Subcutaneous abdominal adipose tissue (tissue), 5 donors: ENCODE results near the gene ABCB11.

Experiments
- H3K27ac ChIP-seq: one replicate; pipeline ENCODE4 v1.7.0; 2013; ENCODE audit warnings: low read depth, mild to moderate bottlenecking, inconsistent platforms, low read length, moderate library complexity
- H3K27me3 ChIP-seq, 5 donors: one replicate each; pipeline ENCODE4 v1.7.0; 2013; ENCODE audit warnings: low read length in 5 of 5, inconsistent platforms in 1 of 5; ENCODE audit not compliant: control insufficient read depth in 5 of 5, insufficient read depth in 4 of 5
- H3K36me3 ChIP-seq, 5 donors: one replicate each; pipeline ENCODE4 v1.7.0; 2013; ENCODE audit warnings: low read length in 5 of 5; ENCODE audit not compliant: control insufficient read depth in 5 of 5, insufficient read depth in 5 of 5
- H3K4me1 ChIP-seq, 5 donors: one replicate each; pipeline ENCODE4 v1.7.0; 2013; ENCODE audit warnings: low read length in 5 of 5, mild to moderate bottlenecking in 3 of 5, moderate library complexity in 1 of 5; ENCODE audit not compliant: control insufficient read depth in 5 of 5, insufficient read depth in 5 of 5
- H3K4me3 ChIP-seq, 5 donors: one replicate each; pipeline ENCODE4 v1.7.0; 2013; ENCODE audit warnings: low read length in 5 of 5, low read depth in 1 of 5
- H3K9ac ChIP-seq, 5 donors: one replicate each; pipeline ENCODE4 v1.7.0; 2013; ENCODE audit warnings: low read length in 5 of 5, mild to moderate bottlenecking in 4 of 5, moderate library complexity in 3 of 5
- H3K9me3 ChIP-seq, 5 donors: one replicate each; pipeline ENCODE4 v1.7.0; 2013; ENCODE audit warnings: low read length in 5 of 5; ENCODE audit not compliant: control insufficient read depth in 5 of 5
- donor health status: healthy.
- donor health status: healthy.
- donor health status: healthy.
- donor health status: healthy.
- donor health status: healthy.

ABCB11 gene

DNA sequence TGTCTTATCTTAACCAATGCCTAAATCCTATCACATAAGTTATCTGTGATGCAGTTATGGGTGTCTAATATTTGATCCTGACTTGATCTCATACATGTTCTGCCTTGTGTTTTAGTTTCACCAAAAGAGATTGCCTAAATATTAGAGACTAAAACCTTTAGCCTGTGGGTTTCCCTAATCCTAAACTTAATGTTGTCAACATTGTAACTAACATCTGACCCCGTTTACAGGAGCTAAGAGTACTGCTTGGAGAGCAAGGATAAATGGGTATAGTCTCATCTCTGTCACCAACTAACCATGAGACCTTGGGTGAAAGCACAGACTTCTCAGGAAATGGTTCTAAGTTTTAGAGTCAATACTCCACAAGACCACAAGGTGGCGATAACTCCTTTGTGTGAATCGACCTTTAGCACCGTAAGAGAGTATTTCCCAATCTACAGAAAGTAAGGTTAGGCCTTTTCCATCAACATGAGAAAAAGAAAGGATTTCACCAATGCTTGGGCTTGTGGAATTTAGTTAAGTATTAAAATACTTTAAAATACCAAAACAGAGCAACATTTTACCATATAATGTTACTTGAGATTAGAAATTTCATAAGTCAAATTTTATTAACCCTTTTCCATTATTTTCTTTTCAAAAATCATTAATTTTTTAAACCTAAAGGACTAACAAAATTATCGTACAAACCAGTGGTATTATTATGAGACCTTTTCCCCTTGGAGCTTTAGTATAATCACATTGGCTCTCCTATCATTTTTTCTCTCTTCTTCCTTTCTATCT lies 69.5 kb downstream of the ABCB11 start:
- H3K4me1 ChIP-seq = no peaks in the 10 kb centered on the region
- no peak overlapping the region for H3K27ac ChIP-seq
- H3K27me3 ChIP-seq = no peaks in the 10 kb centered on the region
- no peaks in the 10 kb centered on the region for H3K9me3 ChIP-seq
- H3K4me3 ChIP-seq = no peak overlapping the region
- H3K9ac ChIP-seq = no peak overlapping the region
- no peaks in the 10 kb centered on the region for H3K36me3 ChIP-seq

DNA sequence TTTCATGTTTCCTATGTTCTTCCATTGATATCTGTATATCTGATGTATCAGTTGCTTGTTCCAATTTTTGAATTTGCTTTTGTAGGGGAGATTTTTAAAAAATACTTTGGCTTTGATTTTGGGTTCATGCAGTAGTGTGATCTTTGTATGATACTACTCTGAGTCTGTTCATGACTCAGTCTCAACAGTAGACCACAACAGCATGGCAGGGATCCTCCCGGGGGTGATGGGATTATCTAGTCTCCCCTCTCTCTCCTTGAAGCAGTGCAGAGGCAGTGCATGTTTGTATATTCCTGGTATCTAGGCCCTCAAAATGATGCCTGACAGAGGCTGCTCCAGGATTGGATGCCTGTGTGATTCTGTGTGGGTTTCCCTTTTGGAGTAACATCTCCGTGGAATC lies 74.7 kb downstream of the ABCB11 start:
- Histone ChIP-seq H3K4me1 (no peaks in the 10 kb centered on the region), H3K27me3 (no peaks in the 10 kb centered on the region), H3K36me3 (no peaks in the 10 kb centered on the region), H3K4me3 (no peak overlapping the region), H3K9ac (no peak overlapping the region), H3K27ac (no peak overlapping the region), H3K9me3 (peaks cover 0 to 7% (median 0%) of the 10 kb centered on the region in 5 donors)

DNA sequence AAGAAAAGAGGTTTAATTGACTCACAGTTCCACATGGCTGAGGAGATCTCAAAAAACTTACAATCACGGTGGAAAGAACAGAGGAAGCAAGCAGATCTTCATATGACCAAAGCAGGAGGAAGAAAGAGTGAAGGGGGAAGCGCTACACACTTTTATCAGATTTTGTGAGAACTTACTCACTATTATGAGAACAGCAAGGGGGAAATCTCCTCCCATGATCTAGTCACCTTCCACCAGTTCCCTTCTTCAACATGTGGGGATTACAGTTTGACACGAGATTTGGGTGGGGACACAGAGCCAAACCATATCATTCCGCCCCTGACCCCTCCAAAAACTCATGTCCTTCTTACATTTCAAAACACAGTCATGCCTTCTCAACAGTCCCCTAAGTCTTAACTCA lies 75.8 kb downstream of the ABCB11 start:
- Histone ChIP-seq H3K9me3 (peaks cover 0 to 7% (median 0%) of the 10 kb centered on the region in 5 donors), H3K4me1 (no peaks in the 10 kb centered on the region), H3K4me3 (no peak overlapping the region), H3K9ac (no peak overlapping the region), H3K36me3 (no peaks in the 10 kb centered on the region), H3K27me3 (no peaks in the 10 kb centered on the region), H3K27ac (no peak overlapping the region)

DNA sequence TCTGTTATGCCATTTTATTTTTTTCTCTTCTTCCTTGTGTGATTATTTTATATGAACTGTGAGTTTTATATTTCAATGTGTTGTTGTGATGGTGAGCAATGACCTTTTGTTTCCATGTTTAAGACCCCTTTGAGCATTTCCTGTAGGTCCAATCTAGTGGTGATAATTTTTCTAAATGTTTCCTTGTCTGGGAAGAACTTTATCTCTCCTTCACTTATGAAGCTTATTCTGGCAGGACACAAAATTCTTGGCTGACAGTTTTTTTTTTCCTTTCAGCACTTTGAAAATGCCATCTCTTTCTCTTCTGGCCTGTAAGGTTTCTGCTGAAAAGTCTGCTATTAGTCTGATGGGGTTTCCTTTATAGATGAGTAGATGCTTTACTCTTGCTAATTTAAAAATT lies 76.9 kb downstream of the ABCB11 start:
- H3K9ac ChIP-seq = no peak overlapping the region
- H3K27me3 ChIP-seq = no peaks in the 10 kb centered on the region
- no peaks in the 10 kb centered on the region for H3K36me3 ChIP-seq
- H3K4me3 ChIP-seq = no peak overlapping the region
- peaks cover 0 to 7% (median 0%) of the 10 kb centered on the region in 5 donors for H3K9me3 ChIP-seq
- no peak overlapping the region for H3K27ac ChIP-seq
- no peaks in the 10 kb centered on the region for H3K4me1 ChIP-seq

DNA sequence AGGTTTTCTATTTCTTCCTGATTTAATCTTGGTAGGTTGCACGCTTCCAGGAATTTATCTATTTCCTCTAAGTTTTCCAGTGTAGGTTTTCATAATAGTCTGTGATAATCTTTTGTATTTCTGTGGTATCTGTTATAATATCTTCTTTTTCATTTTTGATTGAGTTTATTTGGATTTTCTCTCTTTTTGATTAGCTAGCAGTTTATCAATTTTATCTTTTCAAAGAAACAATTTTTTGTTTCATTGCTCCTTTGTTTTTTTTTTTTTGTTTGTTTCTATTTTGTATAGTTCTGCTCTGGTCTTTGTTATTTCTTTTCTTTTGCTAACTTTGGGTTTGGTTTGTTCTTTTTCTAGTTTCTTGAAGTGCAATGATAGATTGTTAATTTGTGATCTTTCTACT lies 78.7 kb downstream of the ABCB11 start:
- Histone ChIP-seq H3K36me3 (no peaks in the 10 kb centered on the region), H3K4me1 (no peaks in the 10 kb centered on the region), H3K9ac (no peak overlapping the region), H3K9me3 (peaks cover 0 to 7% (median 0%) of the 10 kb centered on the region in 5 donors), H3K4me3 (no peak overlapping the region), H3K27me3 (no peaks in the 10 kb centered on the region), H3K27ac (no peak overlapping the region)

DNA sequence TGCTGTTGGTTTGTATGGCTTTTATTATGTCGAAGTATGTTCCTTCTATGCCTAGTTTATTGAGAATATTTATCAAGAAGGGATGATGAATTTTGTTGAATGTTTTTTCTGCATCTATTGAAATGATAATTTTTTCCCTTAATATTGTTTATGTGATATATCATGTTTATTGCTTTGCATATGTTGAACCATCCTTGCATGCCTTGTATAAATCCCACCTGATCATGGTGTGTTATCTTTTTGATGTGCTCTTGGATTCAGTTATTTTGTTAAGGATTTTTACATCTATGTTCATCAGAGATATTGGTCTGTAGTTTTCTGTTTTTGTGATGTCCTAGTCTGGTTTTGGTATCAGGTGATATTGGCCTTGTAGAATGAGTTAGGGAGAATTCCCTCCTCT lies 79.3 kb downstream of the ABCB11 start:
- H3K36me3 ChIP-seq = no peaks in the 10 kb centered on the region
- H3K9me3 ChIP-seq = peaks cover 0 to 7% (median 0%) of the 10 kb centered on the region in 5 donors
- no peaks in the 10 kb centered on the region for H3K4me1 ChIP-seq
- H3K27me3 ChIP-seq = no peaks in the 10 kb centered on the region
- H3K27ac ChIP-seq = no peak overlapping the region
- no peak overlapping the region for H3K4me3 ChIP-seq
- no peak overlapping the region for H3K9ac ChIP-seq

DNA sequence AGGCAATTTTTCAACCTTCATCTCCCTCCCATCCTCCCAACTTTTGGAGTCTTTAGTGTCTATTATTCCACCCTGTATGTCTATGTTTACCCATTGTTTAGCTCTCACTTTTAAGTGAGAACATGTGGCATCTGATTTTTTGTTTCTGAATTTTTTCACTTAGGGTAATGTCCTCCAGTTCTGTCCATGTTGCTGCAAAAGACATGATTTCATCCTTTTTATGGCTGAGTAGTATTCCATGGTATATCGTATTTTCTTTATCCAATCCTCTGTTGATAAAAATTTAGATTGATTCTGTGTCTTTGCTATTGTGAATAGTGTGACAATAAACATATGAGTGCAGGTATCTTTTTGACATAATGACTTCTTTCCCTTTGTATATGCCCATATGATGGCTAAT lies 81.8 kb downstream of the ABCB11 start:
- H3K36me3 ChIP-seq = no peaks in the 10 kb centered on the region
- H3K27me3 ChIP-seq = no peaks in the 10 kb centered on the region
- no peak overlapping the region for H3K27ac ChIP-seq
- no peak overlapping the region for H3K9ac ChIP-seq
- no peaks in the 10 kb centered on the region for H3K4me1 ChIP-seq
- peaks cover 0 to 7% (median 0%) of the 10 kb centered on the region in 5 donors for H3K9me3 ChIP-seq
- no peak overlapping the region for H3K4me3 ChIP-seq

DNA sequence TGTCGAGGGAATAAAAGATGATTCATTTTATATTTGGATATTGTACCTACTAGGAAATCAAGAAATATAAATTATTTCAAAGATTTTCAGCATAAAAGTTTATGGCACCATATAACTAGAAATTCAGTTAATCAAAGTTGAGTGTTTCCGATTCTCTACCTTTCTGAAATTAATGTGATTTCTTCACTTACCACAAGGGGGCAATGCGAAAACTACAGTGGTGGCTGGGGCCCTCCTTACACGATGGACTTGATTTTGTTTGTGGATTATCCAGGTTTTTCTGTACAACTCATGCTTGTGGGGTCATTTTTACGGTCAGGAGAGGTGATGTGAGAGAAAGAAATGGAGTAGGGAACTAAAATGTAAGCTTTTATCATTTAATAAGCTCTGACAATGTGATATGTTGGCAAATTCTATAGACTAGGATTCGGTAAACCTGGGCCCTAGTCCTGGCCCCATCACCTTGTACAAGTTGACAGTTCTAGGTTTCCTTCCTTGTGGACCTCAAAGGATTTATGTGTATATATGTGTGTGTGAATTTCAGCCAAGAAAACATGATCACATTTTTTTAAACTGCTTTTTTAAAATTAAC lies 82.4 kb downstream of the ABCB11 start:
- Histone ChIP-seq H3K4me3 (no peak overlapping the region), H3K9ac (no peak overlapping the region), H3K9me3 (peaks cover 0 to 7% (median 0%) of the 10 kb centered on the region in 5 donors), H3K27ac (no peak overlapping the region), H3K4me1 (no peaks in the 10 kb centered on the region), H3K27me3 (no peaks in the 10 kb centered on the region), H3K36me3 (no peaks in the 10 kb centered on the region)

DNA sequence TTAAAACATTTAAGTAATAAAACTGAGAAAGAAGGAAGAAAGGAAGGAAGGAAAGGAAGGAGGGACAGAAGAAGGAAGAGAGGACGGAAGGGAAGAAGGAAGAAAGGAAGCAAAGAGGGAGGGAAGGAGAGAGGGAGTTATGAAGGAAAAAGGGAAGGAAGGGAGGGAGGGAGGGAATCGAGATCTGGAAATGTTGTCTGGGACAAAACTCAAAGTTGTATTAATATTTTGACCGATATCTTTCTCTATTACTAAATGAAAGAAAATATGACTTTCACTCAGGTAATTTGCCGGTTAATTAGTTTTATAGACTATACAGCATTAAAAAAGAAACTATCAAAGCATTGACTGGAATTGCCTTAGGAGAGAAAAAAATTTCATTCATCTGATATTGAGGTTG lies 85.6 kb downstream of the ABCB11 start:
- Histone ChIP-seq H3K36me3 (no peaks in the 10 kb centered on the region), H3K9ac (no peak overlapping the region), H3K27me3 (no peaks in the 10 kb centered on the region), H3K27ac (no peak overlapping the region), H3K9me3 (no peaks in the 10 kb centered on the region), H3K4me3 (no peak overlapping the region), H3K4me1 (no peaks in the 10 kb centered on the region)

DNA sequence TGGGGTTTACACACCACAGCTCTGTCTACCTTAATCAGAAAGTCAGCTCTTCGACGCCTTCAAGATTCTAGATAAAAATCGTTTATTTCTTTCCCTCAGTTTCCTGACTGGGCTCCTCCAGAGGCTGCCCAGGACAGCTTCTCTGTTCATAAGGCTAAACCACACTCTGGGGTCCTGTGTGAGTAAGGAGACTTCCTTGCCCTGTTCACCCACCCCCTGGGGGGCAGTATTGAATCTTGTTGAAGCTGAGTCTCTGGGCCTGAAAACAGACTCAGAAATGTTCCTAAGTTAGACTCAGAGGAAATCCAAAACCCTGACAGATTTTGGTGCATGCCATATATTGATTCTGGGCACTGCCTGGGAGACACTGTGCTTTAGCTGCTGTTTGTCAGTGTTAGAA lies 87.1 kb downstream of the ABCB11 start:
- Histone ChIP-seq H3K4me1 (no peaks in the 10 kb centered on the region), H3K27me3 (no peaks in the 10 kb centered on the region), H3K27ac (no peak overlapping the region), H3K36me3 (no peaks in the 10 kb centered on the region), H3K9ac (no peak overlapping the region), H3K4me3 (no peak overlapping the region), H3K9me3 (no peaks in the 10 kb centered on the region)
